ENCODE measurements around the gene RUNX2.

Gene RUNX2

DNA sequence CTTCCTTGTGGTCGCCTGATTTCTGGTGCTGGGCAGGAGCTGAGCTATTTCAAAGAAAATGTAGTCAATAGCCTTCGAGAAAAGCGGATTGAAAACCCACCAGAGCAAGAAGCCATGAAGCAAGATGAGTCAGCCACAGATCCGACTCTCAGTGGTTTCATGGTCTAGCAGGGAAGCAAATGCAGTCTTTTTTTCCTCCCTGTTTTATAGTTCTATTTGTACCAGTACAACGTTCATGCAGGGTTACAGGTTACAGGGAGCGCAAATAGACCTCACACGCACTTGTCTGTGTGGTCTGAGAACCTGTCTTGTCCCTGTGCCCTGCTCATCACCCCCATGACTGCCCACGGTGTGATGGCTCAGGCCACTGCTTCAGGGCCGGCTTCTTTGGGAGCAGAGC is 359.4 kb downstream of the RUNX2 start:
- DNase-seq = no peak

DNA sequence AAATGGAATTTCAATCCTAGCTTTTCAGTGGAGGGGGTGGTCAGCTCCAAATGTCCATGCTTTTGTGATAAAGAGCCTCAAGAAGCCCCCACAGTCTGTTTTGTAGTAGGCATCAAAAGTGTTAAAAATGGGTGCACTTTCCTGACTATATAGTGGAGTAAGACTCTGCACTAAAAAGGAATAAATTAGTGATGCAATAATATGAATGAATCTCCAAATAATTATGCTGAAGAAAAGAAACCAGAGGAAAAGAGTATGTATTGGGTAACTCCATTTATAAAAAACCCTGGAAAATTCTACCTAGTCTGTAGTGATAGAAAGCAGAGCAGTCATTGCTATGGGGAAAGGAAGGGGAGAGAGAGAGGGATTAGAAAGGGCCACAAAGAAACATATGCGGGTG is 360.1 kb downstream of the RUNX2 start:
- no peak for DNase-seq

DNA sequence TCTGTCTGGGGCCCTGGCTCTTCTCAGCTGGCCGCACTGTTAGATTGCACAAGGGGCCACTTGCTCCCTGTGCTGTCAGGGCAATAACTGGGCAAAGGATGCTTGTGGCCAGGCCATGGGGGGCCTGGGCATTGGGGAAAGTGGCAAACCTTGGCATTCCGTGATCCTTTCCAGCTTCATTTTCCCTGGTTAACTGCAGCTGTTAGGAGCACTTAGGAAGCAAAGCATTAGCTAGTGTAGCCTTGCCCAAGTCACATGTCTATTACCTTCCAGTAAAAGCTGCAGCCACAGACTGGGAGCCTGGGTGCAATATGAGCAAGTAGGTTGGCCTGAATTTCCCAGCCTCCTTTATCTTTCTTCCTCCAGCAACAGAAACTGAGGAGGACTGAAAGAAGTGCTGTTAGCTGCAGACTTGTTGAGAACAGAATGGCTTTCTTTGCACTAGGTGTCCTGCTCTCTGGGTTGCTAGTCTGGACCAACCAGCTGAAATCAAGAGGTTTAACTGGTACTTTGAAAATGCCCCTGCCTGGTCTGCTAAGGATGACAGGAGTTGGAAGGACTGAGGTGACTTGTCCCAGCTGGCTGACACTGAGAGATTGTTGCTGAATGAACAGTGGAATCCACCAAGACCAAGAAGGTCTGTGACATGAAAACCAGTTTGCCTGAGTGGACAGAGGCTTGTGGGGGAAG is 361.9 kb downstream of the RUNX2 start:
- no peak for DNase-seq

DNA sequence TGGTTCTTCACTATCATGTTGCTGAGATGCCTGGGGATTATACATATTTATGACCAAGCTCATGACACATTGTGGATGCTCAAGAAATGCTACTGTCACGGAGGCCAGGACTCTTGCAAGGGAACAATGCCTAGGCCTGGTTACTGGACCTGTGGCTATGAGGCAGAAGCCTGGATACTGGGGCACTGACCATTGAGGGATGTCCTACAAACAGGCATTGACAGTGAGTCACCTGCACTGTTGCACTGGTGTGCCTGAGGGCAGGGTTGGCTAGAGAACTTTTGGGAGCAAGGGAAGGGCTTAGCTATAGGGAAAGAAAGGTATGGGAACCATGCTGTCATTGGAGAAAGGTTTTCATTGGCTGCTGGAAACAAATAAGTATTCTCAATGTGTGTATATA is 362.7 kb downstream of the RUNX2 start:
- no peak for DNase-seq

DNA sequence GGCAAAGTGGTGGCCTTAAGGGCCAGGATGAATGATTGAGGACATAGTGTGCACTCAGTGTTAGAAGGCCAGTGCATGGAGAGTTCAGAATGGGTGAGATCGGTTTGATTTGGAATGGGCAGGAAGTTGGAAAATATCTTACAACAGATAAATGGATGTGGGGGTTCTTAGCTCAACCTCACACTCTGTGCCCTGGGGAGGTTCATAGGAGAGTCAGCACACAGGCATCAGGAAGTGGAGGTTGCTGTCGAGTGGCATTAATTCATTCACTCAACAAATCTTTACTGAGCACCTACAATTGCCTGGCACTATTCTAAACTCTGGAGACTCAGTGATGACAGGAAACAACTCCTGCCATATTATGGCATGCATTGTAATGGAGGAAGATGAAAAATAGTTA is 363.3 kb downstream of the RUNX2 start:
- DNase-seq = no peak

DNA sequence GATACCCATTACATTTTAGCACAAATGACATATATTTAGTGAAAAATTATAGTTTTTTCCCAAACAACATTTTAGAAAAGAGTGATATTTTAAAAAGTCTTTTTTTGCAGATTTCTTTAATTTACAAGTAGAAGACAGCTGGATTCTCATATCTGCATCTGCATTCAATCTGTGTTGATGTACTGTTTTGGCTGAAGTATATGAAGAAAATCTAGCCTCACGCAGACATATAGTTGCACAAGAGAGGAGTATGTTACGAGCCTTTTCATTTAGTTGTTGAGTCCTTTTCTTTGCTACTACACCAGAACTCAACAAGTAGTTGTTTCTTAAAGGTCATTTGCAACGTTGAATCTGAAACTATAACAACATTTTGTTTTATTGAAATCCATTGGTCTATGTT is 363.9 kb downstream of the RUNX2 start:
- no peak for DNase-seq

DNA sequence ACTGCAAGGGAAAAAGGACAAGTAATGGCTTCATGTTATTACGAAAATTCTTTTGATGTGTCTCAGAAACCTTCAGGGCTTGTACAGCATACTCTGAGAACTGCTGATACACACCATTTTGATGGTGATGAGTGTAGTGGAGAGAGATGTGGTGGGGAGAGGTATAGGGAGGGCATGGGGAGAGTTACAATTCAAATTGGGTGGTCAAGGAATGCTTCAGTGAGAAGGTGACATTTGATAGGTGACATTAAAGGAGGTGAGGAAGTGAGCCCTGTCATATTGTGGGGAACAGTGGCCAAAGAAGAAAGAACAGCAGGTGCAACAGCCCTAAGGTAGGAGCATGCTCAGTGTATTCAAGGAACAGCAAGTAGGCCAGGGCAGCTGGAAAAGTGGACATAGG is 368.6 kb downstream of the RUNX2 start:
- DNase-seq = no peak

DNA sequence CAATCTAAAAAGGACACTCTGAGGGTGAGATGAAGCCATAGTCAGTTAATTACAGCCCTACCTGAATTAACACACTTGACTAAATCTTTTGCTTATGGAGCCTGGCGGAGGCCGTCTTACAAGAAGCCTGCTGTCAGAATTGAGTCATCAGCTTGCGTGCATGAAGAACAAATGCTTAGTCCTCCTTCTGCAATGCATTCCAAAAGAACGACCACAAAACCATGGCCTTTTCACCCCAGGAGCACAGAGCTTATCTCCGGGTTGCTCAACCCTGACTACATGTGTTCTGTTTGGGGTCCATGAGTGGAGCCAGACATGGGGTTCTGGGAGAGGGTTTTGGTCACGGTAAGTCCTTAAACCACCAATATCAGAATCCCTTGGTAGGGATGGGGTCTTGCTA is 369.5 kb downstream of the RUNX2 start:
- no peak for DNase-seq

DNA sequence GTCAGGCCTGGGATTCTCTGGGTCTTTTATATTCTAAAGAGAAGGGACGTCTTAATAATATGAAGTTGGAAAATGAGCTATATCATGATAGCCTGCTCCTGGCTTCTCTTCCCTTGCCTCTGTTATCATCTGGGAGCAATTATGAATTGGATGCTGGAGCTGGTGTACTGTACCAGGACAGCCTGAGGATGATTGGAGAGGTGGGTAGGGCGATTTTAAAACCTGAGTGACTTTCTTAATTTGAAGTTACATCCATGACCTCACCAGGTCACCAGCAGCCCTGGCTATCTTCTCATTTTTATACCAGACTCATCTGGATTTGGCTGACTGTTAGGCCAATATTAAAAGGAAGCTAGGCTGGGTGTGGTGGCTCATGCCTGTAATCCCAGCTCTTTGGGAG is 369.9 kb downstream of the RUNX2 start:
- no peak for DNase-seq

DNA sequence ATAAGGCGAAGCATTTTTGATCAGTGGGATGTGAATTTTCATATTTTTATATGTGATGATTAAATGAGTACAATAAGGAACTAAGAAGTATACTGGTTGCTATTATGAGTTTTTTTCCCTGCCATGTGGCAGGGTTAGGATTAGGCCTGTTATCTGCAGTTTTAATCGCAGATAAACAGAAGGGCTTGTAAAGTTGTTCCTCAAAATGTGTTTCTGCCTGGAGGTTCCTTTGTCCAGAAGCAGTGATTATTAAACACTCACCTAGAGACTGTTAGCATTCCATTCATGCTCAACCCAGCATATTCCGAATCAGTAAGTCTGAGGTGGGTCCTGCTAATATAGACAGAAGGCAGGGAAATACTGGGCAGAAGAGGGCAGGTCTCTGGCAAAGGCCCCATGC is 371.5 kb downstream of the RUNX2 start:
- no peak for DNase-seq

DNA sequence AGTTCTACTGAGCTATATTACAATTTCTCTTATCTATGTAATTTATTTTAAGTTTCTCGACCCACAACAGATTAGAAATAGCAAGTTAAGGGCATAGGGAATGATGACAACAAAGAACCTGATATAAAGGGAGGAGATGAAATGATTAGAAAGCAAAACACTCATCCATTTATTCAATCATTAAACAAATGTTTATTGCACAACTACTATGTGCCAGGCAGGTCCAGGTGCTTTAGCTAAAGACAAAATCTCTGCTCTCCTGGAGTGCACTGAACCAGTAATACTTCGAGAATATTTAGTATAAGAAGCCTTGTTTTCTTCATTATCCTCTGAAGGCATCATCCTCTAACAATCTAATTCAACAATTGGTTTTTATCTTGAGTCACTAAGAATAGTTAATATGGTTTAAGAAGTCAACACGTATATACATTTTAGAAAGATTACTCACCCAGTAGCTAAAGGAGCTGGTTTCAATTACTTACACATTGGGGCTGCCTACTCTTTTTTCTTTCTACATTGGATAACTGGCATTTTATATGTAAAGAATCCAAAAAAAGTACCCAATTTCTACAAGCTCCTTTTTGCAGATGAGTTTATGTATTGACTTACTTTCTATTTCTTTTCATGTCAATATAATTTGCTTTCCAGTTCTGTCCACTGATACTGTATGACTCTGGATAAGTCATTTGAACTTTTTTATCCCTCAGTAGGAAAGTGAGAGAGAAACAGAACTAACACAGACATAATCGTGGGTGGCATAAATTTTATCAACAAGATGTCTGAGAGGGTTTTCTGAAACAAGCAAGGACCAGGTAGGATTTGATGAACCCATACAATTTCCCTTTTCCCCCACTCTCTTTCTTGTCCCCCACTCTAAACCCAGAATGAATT is 375.0 kb downstream of the RUNX2 start:
- DNase-seq = no peak

DNA sequence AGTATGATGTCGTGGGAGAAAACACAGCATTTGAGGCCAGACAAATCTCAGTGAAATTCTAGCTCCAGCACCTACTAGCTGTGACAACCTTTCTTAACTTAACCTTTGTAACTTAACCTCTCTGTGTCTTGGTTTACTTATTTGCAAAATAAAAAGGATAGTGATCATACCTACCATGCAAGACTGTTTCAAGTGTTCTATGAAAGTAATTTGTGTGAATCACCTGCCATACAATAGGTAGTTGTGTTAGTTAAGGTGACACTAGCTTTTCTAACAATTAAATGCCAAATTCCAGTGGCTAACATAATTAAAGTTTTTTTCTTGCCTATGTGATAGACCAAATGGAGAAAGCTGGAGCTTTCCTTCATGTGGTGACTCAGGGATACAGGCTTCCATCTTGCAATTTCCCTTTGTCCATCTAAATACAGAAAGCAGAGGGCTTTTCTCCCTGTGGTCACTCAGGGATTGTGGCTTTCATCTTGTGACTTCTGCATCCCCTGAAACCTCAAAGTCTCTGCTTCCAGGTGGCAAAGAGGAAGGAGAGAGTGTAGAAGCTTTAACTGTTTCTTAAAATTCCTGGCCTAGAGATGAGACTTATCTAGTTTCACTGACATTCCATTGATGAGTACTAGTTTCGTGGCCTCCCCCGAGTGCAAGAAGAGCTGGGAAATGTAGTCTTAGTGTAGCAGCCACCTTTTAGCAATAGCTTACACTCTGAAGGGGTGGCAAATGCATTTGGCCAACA is 376.1 kb downstream of the RUNX2 start:
- no peak for DNase-seq

DNA sequence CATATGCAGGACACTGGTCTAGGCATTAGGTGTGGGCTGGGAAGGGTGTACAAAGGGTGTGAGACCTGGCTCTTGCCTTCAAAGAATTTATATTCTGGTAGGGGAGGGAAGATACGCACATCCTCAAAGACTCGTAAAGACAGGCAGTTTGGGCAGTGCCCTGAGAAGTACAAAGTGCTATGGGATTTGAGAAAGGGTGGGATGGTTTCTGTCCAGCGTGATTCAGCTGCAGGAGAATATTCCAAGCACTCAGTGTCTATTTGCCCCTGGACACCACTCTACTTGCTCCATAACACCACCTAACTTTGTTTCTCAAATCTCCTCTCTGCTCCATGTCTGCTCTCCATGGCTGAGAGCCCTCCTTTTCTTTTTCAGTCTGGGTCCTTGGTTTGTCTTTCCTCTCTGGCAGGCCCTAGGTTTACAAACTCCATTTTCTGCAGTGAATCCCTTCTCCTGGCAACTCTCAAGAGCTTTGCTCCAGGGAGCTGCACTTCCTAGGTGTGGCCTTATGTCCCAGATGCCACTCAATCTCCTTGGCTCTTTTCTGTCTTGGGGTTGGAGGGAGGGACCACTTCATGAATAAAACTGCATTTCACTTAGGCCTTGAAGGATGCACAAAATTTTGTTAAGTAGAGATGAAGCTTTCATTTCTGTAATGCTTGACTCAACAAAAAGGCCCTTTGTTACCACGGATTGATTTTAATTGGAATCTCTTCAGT is 377.2 kb downstream of the RUNX2 start:
- no peak for DNase-seq

DNA sequence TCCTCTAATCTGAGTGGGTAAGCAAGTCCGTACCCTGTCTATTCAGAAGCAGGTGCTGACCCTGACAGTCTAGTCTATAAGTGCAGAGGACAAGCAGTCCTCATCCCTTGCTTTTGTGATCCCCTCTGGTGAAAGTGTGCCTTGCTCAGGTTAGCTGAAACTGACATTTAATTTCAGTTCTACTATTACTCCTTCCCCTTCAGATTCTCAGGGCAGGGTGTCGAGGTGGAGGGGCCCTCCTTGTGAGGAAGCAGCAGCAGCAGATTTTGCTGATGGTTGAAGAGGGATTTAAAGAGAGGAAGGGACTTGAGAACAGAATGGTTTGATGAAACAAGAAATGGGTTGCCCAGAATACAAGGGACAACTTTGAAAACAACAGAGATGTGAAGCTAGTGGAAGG is 378.2 kb downstream of the RUNX2 start:
- no peak for DNase-seq

DNA sequence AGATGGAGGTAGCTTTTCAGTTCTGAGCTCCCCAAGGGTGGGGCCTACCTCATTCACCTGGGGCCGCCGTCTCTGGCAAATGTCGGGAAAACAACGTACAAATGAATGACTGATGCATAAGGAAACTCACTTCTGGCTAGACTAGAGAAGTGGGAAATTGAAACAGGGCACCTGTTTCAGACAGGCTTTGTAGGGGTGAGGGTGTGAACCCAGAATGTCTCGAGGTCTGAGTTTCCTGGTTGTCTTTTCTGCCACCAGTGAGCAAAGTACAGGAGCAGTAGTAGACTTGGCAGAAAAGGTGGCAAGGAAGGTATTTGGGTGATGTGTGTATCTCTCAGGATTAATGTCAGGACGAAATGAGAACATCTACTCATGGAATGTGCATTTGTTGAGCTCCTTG is 379.0 kb downstream of the RUNX2 start:
- DNase-seq = no peak

DNA sequence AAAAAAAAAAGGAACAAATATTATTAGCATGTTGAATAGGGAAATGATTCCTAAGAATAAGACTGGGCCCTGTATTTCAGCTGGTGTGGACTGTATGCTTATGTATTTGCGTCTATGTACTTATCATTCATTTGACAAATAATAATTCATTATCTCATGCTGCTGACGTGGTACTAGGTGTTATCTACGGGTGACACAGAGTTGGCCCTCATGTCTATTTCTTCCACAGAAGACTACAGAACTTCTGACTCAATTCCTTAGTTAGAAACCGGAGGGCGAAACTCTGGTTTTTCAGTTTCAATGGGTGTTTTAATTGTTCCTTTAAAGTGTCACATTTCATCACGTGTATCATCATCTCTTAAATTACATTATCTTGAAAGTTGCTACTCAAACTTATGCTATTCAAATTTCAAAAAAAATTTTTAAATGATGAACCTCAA is 381.7 kb downstream of the RUNX2 start:
- no peak for DNase-seq

DNA sequence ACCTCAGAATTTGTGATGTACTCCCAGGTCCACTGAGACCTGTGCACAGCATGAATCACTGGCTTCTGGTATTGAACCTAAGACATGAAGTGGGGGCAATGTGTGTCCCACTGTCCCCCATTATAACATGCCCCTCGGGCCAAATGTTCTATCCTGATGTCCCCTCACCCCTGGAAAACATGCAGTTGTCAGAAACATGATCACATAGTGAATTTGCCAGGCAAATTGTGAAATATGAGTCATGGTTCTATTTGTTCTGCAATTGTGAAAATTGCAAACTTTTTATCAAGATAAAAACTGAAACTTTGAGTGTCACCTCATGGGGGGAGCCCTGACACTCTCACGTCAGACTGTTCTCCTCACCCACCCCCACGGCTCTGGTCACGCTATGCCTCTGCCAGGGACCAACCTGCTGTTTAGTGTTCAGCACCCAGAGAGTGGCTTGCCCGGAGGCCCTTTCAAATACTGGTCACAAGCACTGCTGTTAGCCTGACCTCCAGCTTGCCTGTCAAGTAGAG is 382.2 kb downstream of the RUNX2 start:
- peak; percentile 24 to 62 for DNase-seq

DNA sequence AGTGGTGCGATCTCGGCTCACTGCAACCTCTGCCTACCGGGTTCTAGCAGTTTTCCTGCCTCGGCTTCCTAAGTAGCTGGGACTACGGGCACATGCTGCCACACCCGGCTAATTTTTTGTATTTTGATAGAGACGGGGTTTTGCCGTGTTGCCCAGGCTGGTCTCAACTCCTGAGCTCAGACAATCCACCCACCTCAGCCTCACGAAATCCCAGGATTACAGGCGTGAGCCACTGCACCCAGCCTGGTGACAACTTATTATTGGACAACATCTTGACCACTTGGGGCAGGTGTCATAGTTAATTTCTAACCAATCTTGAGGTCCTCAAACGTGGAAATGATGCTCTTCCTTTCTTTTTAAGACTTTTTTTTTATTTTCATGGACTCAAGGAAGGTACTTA is 383.9 kb downstream of the RUNX2 start:
- no peak for DNase-seq

DNA sequence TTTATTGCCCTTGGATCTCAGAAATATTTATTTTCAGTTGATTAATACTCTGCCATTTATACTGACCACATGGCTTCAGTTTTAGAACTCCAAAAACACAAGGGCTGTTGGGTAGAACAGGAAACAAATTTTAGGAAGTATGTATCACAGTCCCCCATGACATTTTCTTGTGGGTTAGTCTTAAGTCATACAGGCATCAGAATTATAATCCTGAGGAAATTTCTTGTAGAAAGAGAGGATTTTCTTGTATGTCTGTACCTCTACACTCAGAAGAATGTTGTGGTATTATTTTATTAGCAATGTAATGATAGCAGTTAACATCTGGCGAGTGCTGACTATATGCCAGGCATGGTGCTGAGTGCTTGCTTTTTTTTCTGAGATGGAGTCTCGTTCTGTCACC is 384.7 kb downstream of the RUNX2 start:
- DNase-seq = no peak

Data from CD4-positive, alpha-beta T cell treated with Interleukin-1 beta for 1 hour (primary cell).